Uterus (tissue), 2 donors: ENCODE measurements around the gene FAM120AOS.

Experiments
- POLR2A ChIP-seq, 2 donors: fragments of 450-650 bp; IDR thresholded peaks; one replicate each; pipeline ENCODE4 v1.6.1; 2016; ENCODE audit warnings: antibody characterized with exemption in 2 of 2, mild to moderate bottlenecking in 1 of 2, moderate library complexity in 1 of 2
- TF ChIP-seq, protein P1 (sequence below), 4 experiments: fragments of 200-600 bp in 2 of 4; fragments of 450-650 bp in 2 of 4; sonication (generic) in 2 of 4; IDR thresholded peaks; one replicate each; pipeline ENCODE4 v1.5.1; 2016 to 2019; ENCODE audit warnings: antibody characterized with exemption in 4 of 4, mild to moderate bottlenecking in 2 of 4, moderate library complexity in 1 of 4

DNA sequence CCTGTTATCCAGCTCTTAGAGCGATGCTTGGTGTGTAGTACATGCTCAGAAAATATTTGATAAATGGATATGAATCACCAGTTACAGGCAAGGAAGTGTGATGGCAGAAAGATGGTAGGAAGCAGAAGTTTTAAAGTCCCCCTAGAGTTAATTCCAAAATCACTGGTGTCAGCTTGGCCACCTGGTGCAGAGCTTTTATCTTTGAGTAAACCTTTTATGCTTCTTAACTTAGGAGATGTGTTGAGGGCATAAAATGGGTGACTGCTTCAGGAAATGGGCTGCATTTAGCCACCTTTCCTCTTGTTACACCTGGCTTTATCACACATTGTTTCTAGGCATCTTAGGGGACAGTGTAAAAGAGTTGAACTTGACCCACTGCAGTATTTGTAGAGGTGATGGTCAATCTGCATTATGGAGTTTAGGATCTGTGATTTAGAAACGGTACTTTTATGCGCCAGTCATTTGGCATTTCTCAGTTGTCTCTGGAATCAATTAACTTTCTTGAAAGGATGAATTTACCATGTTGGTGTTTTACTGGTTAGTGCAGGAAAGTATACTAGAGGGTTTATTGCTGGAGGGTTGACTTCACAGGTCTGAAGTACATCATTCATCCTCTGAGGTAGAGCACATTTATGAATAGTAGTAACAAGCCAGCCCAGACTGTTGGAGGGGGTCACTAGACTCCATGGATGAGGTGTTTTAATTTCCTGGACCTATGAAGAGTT is 7.5 kb upstream of the FAM120AOS start:
- TF ChIP-seq, protein P1, sequence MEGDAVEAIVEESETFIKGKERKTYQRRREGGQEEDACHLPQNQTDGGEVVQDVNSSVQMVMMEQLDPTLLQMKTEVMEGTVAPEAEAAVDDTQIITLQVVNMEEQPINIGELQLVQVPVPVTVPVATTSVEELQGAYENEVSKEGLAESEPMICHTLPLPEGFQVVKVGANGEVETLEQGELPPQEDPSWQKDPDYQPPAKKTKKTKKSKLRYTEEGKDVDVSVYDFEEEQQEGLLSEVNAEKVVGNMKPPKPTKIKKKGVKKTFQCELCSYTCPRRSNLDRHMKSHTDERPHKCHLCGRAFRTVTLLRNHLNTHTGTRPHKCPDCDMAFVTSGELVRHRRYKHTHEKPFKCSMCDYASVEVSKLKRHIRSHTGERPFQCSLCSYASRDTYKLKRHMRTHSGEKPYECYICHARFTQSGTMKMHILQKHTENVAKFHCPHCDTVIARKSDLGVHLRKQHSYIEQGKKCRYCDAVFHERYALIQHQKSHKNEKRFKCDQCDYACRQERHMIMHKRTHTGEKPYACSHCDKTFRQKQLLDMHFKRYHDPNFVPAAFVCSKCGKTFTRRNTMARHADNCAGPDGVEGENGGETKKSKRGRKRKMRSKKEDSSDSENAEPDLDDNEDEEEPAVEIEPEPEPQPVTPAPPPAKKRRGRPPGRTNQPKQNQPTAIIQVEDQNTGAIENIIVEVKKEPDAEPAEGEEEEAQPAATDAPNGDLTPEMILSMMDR (IDR thresholded peaks at IDR 0.05) = no peak
- TF ChIP-seq POLR2A (IDR thresholded peaks at IDR 0.05) = no peak
